ENCODE results near the gene ARL15.

ARL15 gene

DNA sequence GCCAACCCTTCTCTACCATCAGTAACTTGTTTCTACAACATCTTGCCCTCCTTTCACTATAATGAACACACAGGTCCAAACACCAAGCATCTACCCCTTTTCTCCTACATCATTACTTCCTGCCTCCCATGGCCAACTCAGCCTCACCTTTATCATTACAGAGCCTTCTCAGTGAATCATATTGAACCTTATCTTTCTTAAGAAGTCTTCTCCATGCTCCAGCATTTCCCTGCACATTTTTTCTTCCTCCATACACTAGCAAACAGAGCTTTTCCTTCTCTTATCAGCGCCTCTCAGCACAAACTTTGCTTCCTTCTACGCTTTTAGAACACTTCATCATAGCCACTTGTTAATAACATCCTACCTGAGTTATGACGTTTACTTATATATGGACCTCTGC, 148.2 kb downstream of the ARL15 start:
- DNase-seq (ENCODE audit: extremely low read depth in 1 of 2, low read depth in 1 of 2): no peak

DNA sequence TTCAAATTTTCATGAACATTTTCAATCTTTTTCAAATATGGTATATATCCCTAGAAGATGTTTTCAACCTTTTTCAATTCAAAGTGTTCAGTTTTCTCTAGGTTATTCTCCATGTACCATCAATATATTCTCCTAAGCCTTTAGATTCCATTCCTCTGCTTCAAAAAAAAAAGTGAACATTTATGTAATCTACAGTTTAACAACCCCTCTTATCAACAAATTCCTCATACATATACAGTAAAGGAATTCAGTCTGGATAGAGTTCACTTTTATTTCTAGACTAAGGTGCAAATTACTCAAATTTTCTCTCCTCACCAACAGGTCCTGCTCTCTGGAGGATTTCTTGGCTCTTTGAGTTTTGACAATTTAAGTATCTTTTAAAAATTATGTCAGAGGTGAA, 150.0 kb downstream of the ARL15 start:
- DNase-seq (ENCODE audit: extremely low read depth in 1 of 2, low read depth in 1 of 2): no peak

DNA sequence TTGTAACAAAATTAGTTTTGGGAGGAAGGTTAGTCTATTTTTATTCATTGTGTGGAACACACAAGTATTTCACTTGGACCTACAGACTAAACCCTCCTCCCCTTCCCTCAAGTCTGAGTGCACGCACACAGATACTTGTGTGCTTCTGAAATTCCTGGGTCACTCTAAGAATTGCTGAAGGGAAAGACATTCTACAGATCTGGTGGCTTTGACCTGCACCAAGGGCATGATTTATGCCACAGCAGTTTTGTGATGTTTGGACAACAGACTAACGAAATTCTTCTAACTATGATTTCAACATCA, 150.5 kb downstream of the ARL15 start:
- DNase-seq (ENCODE audit: extremely low read depth in 1 of 2, low read depth in 1 of 2): no peak

- no peak for DNase-seq (ENCODE audit: extremely low read depth in 1 of 2, low read depth in 1 of 2)
Measured at GRCh38 chr5:54159153-54159892, 151.1 kb downstream of the ARL15 start.

GRCh38 chr5:54156577-54156976, 153.8 kb downstream of the ARL15 start:
- no peak for DNase-seq (ENCODE audit: extremely low read depth in 1 of 2, low read depth in 1 of 2)

GRCh38 chr5:54150841-54151240, 159.5 kb downstream of the ARL15 start:
- no peak for DNase-seq (ENCODE audit: extremely low read depth in 1 of 2, low read depth in 1 of 2)

GRCh38 chr5:54148858-54149257, 161.5 kb downstream of the ARL15 start:
- DNase-seq (ENCODE audit: extremely low read depth in 1 of 2, low read depth in 1 of 2): no peak

- no peak for DNase-seq (ENCODE audit: extremely low read depth in 1 of 2, low read depth in 1 of 2)
Measured at GRCh38 chr5:54148067-54148845, 162.1 kb downstream of the ARL15 start.

- no peak for DNase-seq (ENCODE audit: extremely low read depth in 1 of 2, low read depth in 1 of 2)
Measured at GRCh38 chr5:54146916-54147315, 163.5 kb downstream of the ARL15 start.

GRCh38 chr5:54146390-54146789, 164.0 kb downstream of the ARL15 start:
- no peak for DNase-seq (ENCODE audit: extremely low read depth in 1 of 2, low read depth in 1 of 2)

DNA sequence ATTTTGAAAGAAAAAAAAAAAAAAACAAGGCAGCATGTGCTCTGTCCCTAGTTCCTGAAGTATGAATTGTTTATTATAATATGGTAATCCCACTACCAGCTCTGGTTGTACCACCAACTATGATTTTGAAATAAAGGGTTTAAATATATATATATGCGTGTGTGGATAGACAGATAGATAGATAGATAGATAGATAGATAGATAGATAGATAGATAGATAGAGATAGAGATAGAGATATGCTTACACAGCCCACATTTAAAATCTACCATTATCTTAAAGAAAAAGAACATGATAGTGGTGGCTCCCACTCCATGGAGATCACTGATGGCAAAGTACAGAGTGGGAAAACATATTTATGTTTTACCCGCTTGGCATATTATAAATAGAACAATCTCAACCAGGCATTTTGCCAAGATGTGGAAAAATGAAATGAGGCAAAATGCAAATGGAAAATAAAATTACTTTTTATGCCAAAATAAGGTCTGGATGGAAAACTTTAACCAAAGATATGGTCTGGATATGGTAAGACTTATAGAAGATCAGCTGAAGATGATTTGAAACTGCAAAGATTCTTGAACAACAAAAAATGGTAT, 170.0 kb downstream of the ARL15 start:
- no peak for DNase-seq (ENCODE audit: extremely low read depth in 1 of 2, low read depth in 1 of 2)

- DNase-seq (ENCODE audit: extremely low read depth in 1 of 2, low read depth in 1 of 2): no peak
Measured at GRCh38 chr5:54136516-54137440, 173.6 kb downstream of the ARL15 start.

DNA sequence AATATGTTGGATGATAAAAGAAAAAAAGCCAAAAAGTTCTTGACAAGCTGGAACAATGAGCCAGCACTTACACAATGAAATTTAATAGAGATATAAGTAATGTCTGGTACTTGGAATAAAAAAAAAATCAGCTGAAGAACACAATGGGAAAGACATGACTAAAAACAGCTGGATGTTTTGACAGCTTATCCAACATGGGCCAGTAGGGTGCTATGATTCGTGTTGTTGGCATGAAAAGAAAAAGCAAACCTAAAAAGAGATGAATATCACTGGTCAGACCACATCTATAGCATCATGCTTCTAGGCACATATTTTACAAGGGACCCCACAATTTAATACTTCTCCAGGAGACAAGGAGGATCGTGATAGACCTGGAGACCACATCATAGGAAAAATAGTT, 175.3 kb downstream of the ARL15 start:
- no peak for DNase-seq (ENCODE audit: extremely low read depth in 1 of 2, low read depth in 1 of 2)

DNA sequence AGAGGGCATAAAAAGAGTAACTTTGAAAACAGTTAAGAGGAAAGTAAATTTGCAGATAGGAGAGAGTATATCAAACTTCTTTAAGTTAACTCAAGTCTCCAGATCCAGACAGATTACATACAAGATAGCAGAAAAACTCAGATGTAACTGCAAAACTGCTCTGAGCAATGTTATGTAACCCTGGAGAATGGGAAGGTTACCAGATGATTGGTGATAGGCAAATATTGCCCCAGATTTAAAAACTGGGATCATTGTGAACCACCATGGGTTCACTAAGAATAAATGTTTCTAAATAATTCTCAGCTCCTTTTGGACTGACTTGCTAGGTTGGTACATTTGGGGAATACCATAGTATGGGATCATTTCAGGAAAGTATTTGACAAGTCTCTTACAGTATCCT, 176.5 kb downstream of the ARL15 start:
- no peak for DNase-seq (ENCODE audit: extremely low read depth in 1 of 2, low read depth in 1 of 2)

DNA sequence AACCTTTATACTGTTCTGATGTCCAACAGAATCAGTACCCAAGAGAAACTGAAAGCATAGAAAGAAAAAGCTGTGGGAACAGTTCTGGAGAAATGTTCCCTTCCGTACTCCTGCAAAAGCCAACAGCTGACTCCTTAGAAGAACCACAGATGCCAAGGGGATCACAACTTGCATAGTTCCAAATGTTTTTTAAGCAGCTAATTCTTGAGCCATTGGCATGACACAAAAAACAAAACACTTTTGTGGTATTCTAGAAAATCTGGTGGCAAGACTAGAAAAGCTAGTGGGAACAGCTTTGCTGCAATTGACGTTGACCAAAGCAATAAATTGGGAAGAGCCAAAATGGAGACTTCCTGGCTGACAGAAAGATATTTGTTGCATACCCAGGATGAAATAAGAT, 189.9 kb downstream of the ARL15 start:
- no peak for DNase-seq (ENCODE audit: extremely low read depth in 1 of 2, low read depth in 1 of 2)

GRCh38 chr5:54117957-54118356, 192.4 kb downstream of the ARL15 start:
- DNase-seq (ENCODE audit: extremely low read depth in 1 of 2, low read depth in 1 of 2): no peak

DNA sequence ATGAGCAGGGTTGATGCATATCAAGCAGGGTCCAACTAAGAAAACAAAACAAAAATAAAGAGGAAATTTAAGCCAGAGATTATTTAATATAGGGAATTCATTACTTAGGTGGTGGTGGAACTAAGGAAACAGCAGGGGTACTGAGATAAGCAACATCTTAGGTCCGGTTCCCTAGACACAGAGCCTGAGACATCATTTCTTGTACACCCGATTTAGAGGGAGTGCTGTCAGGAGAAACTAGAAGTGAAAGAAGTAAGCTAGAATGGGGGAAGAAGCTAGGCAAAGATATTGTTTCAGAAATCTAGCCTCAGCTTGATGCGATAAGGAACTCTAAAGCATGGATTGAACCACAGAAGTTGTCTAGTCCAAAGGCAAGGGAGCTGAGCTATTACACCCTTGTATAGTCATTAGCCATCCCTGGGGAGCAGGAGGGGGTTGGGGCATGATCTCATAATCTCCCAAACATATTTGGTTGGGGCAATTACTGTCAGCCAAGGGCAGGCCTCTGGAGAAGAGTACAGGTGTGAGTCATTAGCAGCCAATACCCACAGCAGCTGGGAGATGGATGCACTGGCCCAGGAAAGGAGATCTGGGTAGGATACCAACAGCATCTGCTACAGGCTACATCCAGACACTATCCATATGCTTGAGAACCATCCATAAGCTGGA, 194.5 kb downstream of the ARL15 start:
- DNase-seq (ENCODE audit: extremely low read depth in 1 of 2, low read depth in 1 of 2): no peak

DNA sequence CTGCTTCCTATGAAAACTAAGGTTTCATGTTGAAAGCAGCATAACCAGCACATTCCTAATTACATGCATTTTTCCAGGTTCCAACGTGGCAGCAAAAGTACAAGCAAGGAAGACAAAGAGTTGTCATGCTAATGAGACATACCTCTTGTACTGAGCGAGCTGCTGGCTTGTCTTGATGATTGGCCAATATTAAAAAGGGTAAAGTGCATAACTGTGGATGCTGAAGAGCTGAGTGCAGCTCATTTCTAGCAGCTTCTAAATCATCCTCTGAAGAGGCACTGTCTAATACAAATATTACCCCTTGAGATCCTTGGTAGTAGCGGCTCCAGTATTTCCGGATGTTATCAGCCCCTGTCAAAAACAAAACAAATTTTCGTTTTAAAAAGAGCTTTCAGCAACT, 197.3 kb downstream of the ARL15 start:
- no peak for DNase-seq (ENCODE audit: extremely low read depth in 1 of 2, low read depth in 1 of 2)

- DNase-seq (ENCODE audit: extremely low read depth in 1 of 2, low read depth in 1 of 2): no peak
Measured at GRCh38 chr5:54109626-54110330, 200.6 kb downstream of the ARL15 start.

DNA sequence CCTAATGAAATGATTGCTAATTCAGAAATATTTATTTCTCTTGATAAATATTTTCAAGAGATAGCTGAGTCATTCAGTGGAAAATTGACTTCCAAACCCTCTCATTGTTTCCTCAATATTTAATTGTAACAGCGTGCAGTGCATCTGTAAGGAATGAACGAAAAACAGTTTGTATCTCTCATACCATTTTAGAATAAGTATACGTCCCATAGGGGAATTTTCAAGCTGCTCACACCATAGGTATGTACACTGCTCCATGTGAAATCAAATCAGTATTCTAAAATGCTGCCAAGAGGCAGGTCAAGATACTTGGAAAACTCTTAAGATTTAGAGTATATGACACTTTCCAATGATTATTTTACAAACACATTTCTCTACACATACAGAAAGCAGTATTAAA, 202.2 kb downstream of the ARL15 start:
- DNase-seq (ENCODE audit: extremely low read depth in 1 of 2, low read depth in 1 of 2): no peak
